ENCODE measurements around the gene BMP6.

GRCh38 chr6:7895125-7895423, 169.2 kb downstream of the BMP6 start:
- TF ChIP-seq, protein P1, sequence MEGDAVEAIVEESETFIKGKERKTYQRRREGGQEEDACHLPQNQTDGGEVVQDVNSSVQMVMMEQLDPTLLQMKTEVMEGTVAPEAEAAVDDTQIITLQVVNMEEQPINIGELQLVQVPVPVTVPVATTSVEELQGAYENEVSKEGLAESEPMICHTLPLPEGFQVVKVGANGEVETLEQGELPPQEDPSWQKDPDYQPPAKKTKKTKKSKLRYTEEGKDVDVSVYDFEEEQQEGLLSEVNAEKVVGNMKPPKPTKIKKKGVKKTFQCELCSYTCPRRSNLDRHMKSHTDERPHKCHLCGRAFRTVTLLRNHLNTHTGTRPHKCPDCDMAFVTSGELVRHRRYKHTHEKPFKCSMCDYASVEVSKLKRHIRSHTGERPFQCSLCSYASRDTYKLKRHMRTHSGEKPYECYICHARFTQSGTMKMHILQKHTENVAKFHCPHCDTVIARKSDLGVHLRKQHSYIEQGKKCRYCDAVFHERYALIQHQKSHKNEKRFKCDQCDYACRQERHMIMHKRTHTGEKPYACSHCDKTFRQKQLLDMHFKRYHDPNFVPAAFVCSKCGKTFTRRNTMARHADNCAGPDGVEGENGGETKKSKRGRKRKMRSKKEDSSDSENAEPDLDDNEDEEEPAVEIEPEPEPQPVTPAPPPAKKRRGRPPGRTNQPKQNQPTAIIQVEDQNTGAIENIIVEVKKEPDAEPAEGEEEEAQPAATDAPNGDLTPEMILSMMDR (IDR thresholded peaks at IDR 0.05) = no peak
- TF ChIP-seq EP300 (IDR thresholded peaks at IDR 0.05) = no peak
